Renal cortex interstitium (tissue), 11 donors: ENCODE measurements around the gene LRMDA. TPM values are rescaled to one million over a fixed set of nuclear protein-coding genes. Genes with fewer than 3 reads are reported as not detected.
A peak's percentile ranks its signal among the peaks of the same experiment; 100 is the strongest.
"Not testable (repeated sequence)": the region's sequence is repeated elsewhere in the genome, so short reads cannot be mapped to it uniquely, and the experiment has no call there.

ENCODE experiments used
- DNase-seq, 11 donors: peaks; one replicate each; pipeline ENCODE4 v3.0.0-alpha.2; 2013; ENCODE audit warnings: low read depth in 9 of 11, low spot score in 4 of 11; ENCODE audit errors: extremely low read depth in 1 of 11
- polyA plus RNA-seq, 3 donors: library from polyadenylated mRNA; unstranded; fragments of 120-200 nt; gene quantifications; one replicate each; pipeline ENCODE4 v1.2.1, GENCODE V29; 2013; ENCODE audit not compliant: insufficient read length in 3 of 3

The LRMDA gene
- polyA plus RNA-seq, 3 donors = 17.1 to 22.3 (median 21.0) TPM

DNA sequence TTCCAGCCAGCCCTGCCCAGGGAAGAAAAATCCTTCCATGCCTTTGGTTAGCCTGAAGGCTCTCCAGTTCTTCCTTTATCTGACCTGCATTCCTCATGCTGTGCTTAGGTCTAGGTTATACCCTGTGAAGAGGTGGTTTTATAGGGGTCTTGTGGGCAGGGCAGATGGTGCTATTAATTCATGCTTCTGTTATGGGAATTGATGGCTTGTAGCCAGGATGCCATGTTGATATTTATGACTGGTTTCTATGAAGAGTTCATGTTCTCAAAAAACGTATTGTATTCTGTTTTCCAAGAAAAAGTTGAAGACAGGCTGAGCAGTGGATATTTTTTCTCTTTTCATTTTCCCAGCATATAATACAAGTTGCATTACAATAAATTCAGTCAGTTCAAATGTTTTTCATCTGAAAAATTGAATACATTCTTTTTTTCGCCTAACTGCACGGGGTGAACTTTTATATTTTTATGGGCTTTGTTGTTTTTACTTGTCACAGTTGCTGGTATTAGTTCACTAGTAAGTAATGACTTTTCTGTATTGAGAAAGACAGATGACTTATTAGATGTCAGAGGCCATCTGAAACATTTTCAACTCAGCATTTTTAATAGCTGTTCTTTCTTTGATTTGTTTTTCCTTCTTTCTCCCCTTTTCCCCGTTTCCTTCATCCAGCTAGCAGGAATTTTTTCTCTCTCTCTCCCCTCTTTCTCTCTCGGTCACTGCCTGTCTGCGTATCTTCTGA is 322.8 kb downstream of the LRMDA start:
- DNase-seq = peak in 1 of 11 donors; percentile 49

- DNase-seq = no peak
These were observed 324.1 kb downstream of the LRMDA start for GRCh38 chr10:75755528-75755927.

DNA sequence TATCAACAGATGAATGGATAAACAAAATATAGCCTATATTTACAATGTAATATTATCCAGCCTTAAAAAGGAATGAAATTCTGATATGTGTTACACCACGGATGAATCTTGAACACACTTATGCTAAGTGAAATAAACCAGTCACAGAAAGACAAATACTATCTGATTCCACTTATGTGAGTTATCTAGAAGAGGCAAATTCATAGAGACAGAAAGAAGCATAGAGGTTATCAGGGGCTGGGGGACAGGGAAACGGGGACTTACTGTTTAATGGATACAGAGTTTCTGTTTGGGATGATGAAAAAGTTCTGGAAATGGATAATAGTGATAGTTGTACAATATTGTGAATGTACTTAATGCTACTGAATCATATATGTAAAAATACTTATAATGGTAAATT is 329.9 kb downstream of the LRMDA start:
- no peak for DNase-seq

GRCh38 chr10:75762431-75762802 is 331.0 kb downstream of the LRMDA start:
- DNase-seq = no peak

- no peak for DNase-seq
These were observed 332.2 kb downstream of the LRMDA start for GRCh38 chr10:75763652-75764051.

GRCh38 chr10:75764974-75765788 is 333.8 kb downstream of the LRMDA start:
- DNase-seq = no peak

DNA sequence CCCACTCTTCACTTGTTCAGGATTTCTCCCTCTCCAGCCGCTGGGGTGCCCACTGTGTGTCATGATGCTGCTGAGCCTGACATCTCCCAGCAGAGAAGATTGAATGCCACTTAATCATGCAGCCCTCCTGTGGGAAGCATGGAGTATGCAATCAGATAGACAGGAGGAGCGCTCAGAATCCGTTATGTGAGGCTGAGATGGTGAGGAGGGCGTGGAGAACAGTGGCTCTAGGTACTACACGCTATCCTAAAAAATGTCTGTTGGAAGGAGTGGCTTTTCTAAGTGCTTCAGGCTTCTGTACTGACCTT is 334.3 kb downstream of the LRMDA start:
- DNase-seq = no peak

DNA sequence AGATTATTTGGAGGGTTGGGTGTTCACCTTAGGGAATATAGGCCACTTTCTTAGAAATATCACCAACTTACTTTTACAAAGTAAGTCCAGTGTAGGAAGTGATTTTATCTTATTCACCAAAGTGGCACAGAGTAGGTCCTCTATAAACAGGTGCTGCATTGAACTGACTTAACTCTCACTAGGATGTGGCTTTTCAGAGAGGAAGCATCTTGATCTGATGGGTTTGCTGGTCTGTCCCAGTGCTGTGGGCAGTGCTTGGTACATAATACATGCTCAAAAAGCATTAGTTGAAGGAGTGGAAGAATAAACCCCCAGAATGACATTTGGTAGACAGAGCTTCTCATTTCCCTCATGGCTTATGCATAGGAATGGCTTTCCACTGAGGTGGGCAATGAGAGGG is 334.7 kb downstream of the LRMDA start:
- DNase-seq = no peak

- not testable (repeated sequence) for DNase-seq
These were observed 335.3 kb downstream of the LRMDA start for GRCh38 chr10:75766752-75767151.

- no peak for DNase-seq
These were observed 339.2 kb downstream of the LRMDA start for GRCh38 chr10:75770626-75771081.

DNA sequence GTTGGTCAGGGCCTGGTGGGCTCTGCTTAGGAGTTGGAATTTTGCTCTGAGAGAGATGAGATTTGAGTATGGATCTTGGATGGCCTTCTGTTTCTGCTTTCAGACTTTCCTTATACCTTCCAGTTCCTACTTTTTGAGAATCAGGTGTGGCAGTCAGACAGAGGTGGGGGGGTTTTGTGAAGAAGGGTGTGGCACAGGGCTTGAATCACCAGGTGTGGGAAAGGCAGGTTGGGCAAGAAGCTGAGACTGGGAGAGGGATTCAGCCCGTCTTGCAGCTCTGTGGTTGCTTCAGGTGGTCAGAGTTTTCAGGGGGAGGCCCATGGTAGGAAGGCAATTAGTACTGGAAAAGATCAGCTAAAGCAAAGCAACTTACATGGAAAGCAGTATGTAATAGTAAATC is 340.2 kb downstream of the LRMDA start:
- no peak for DNase-seq

DNA sequence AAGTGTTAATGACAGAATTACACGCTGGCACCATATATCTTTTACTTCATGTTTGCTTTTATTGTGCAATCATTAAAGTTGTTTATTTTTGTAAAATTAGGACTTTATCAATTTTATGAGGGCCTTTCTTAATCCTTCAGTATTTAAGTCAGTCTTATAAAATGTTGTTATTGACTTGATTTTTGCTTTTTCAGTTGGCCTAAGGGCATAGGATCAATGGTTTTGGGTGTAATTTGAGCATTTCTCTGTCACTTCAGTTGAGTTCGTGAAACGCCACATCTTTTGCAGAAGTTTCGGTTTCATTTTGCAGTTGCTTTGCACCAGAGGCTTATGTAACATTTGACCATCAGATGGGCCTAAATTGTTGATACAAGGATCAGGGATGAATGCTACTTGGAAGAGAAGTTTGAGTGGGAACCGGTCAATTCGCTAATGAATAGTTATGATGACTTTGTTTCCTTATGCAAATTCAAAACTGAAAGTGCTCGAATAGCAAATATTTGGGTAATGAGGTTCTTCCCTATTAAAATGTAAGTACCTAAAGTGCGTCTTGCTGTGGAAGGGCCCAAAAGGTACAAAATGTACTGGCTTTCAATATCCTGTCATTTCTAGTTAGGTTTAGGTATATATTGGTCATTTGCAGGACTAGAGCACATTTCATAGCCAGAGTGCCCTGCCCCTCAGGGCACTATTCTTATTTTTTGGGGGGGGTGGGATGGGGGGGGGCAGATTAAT is 340.9 kb downstream of the LRMDA start:
- DNase-seq = peak in 4 of 11 donors; percentile 48 to 74 (median 68)

- DNase-seq = no peak
These were observed 341.9 kb downstream of the LRMDA start for GRCh38 chr10:75773231-75773780.

DNA sequence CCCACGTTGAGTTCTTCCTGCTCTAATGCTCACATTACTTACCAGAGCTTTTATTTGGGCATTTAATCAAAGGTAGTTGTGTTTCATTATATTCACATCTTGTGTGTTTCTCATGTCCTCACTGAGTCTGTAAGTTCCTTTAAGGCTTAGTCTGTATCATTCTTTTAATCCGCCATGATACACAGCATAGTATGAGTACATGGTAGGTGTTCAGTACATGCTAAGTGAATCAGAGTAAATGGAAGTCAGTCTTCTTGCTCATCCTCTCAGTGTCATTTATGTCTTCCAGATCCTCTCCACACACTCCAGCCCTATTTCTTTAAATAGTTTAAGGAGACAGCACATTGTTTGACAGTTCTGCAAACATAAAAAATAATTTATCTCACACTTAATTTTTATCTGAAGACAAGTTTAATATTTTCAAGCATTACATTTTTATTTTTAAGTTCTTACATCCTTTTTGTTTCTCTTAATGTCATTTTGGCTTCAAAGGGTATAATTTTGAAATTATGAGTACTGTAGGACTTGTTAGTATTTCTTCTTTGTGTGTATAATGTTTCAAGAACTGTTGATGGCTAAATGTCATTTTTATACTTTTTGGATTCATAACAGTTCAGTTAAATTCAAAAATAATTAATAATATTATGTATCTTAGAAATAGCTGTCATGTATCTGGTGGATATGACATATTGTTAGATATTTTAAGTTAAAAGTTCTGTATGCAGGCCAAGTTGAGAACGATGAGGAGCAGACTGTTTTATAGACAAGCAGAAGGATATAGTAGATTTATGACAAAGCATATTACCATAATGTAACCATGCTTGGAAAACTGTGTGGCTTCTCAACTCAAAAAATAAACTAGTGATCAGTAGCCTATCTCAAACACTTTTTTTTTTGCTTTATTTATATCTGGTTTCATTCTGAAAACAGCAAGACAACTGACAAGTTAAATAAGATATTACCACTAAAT is 342.7 kb downstream of the LRMDA start:
- no peak for DNase-seq

GRCh38 chr10:75774783-75775490 is 343.5 kb downstream of the LRMDA start:
- DNase-seq = no peak

GRCh38 chr10:75776738-75777504 is 345.5 kb downstream of the LRMDA start:
- DNase-seq = no peak

DNA sequence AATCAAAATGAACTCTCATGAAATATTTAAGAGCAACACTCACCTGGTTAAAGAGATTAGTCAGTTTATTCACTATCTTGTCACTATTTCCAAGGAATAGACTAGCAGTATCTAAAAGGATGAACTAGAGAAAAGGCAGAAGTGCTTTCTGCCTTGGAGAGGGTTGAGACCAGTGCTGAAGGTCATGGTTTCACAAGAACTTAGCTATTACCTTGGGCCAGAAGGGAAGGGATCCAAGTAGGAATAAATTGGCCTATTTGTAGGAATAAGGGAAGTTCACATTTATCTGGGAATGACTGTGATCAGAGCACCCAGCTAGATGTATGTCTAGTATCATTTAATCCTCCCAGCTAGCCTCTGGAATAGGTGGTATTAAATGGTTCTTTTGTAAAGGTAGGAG is 347.2 kb downstream of the LRMDA start:
- no peak for DNase-seq
